ENCODE results near the gene ADAD1. TPM values are rescaled to one million over a fixed set of nuclear protein-coding genes. Genes with fewer than 3 reads are reported as not detected.

ADAD1 gene
- total RNA-seq, 1 experiment from 2014 or later, result not detected

DNA sequence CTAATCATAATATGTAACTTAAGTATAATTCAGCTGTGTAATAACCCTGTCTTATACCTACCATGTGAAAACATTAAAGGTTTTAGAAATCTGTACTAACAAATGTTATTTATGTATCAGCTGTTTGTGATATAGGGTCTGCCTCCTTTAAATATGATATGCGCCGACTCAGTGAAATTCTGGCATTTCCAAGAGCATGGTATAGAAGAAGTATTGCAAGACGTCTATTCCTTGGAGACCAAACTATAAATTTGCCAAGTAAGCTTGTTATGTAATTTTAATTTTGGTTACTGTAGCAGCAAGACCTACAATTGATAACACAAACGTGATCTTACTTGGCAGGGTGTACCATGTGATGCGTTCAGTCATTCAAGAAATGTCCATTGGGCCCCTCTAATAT, 32.3 kb upstream of the ADAD1 start:
- DNase-seq (ENCODE audit: low read depth, low spot score) (no peak), ATAC-seq (no peak)
- Histone ChIP-seq H3K4me2 (ENCODE audit: low read length) (no peak overlapping the region), H2AFZ (ENCODE audit: low read depth, low read length, poor library complexity, severe bottlenecking) (no peak overlapping the region), H3K79me2 (ENCODE audit: insufficient read depth, low read length) (no peaks in the 10 kb centered on the region), H3K27me3 (ENCODE audit: insufficient read depth, low read length) (no peaks in the 10 kb centered on the region), H3K9me3 (ENCODE audit: control insufficient read depth in 1 of 2, insufficient read depth in 1 of 2, low read depth in 1 of 2, low read length in 2 of 2) (no peaks in the 10 kb centered on the region), H3K4me1 (ENCODE audit: control insufficient read depth in 1 of 2, insufficient read depth in 2 of 2, low read length in 2 of 2) (no peaks in the 10 kb centered on the region), H3K4me3 (replicated peaks in 1 of 2; ENCODE audit: low read depth in 1 of 2, low read length in 2 of 2) (no peak overlapping the region), H4K20me1 (ENCODE audit: insufficient read depth) (no peaks in the 10 kb centered on the region), H3K27ac (ENCODE audit: low read depth, low read length) (no peak overlapping the region), H3K9me2 (ENCODE audit: insufficient read depth) (no peaks in the 10 kb centered on the region), H3K36me3 (ENCODE audit: control insufficient read depth in 1 of 2, insufficient read depth in 2 of 2, low read length in 2 of 2) (peaks cover 0 to 2% of the 10 kb centered on the region in 2 experiments; a peak in 2 of 4 replicates), H3K9ac (ENCODE audit: low read length) (no peak overlapping the region)
- BruUV-seq (replicated peaks), result no TSS peak
- intact Hi-C loops (cut with micrococcal nuclease), result no loop called here
- ChIA-PET RAD21 (ENCODE audit: low non-redundant PET in 1 of 2, low total read pairs in 2 of 2, uncharacterized antibody in 2 of 2, unreplicated experiment in 2 of 2) (no interaction called here), CTCF (no interaction called here), POLR2A (no interaction called here)
- TF ChIP-seq CEBPB (IDR thresholded peaks at IDR 0.05; ENCODE audit: low read depth), result no peak
- TF ChIP-seq JUND (IDR thresholded peaks at IDR 0.05), result no peak
- TF ChIP-seq CBX3 (IDR thresholded peaks at IDR 0.05; ENCODE audit: low read depth), result no peak
- TF ChIP-seq, protein P1, sequence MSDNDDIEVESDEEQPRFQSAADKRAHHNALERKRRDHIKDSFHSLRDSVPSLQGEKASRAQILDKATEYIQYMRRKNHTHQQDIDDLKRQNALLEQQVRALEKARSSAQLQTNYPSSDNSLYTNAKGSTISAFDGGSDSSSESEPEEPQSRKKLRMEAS (IDR thresholded peaks at IDR 0.05), result no peak
- TF ChIP-seq, protein P2, sequence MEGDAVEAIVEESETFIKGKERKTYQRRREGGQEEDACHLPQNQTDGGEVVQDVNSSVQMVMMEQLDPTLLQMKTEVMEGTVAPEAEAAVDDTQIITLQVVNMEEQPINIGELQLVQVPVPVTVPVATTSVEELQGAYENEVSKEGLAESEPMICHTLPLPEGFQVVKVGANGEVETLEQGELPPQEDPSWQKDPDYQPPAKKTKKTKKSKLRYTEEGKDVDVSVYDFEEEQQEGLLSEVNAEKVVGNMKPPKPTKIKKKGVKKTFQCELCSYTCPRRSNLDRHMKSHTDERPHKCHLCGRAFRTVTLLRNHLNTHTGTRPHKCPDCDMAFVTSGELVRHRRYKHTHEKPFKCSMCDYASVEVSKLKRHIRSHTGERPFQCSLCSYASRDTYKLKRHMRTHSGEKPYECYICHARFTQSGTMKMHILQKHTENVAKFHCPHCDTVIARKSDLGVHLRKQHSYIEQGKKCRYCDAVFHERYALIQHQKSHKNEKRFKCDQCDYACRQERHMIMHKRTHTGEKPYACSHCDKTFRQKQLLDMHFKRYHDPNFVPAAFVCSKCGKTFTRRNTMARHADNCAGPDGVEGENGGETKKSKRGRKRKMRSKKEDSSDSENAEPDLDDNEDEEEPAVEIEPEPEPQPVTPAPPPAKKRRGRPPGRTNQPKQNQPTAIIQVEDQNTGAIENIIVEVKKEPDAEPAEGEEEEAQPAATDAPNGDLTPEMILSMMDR (IDR thresholded peaks at IDR 0.05 in 2 of 3, conservative IDR thresholded peaks at IDR 0.05 in 1 of 3; ENCODE audit: borderline replicate concordance in 1 of 3, insufficient read depth in 1 of 3, low read depth in 2 of 3, low read length in 2 of 3), result no peak

DNA sequence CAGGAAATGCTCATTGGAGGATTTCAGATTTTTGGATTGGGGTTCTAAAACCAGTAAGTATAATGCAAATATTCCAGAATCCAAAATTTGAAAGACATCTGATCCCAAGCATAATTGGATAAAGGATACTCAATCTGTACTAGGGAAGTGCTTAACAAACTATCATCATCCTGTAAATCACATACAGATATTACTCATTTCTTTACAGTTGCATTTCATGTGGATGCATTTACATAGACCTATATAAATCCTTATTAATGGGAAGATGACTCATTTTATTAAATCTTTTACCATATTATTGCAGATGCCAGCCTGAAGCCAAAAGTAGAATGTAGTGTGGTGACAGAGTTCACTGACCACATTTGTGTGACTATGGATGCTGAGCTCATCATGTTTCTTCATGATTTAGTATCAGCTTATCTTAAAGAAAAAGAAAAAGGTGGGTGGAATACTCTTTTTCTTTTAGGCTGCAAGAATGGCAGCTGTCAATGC, 22.4 kb upstream of the ADAD1 start:
- Histone ChIP-seq H3K9me2 (ENCODE audit: insufficient read depth) (no peaks in the 10 kb centered on the region), H3K27ac (ENCODE audit: low read depth, low read length) (no peak overlapping the region), H3K4me1 (ENCODE audit: control insufficient read depth in 1 of 2, insufficient read depth in 2 of 2, low read length in 2 of 2) (no peaks in the 10 kb centered on the region), H2AFZ (ENCODE audit: low read depth, low read length, poor library complexity, severe bottlenecking) (no peak overlapping the region), H3K79me2 (ENCODE audit: insufficient read depth, low read length) (no peaks in the 10 kb centered on the region), H4K20me1 (ENCODE audit: insufficient read depth) (no peaks in the 10 kb centered on the region), H3K4me2 (ENCODE audit: low read length) (no peak overlapping the region), H3K27me3 (ENCODE audit: insufficient read depth, low read length) (no peaks in the 10 kb centered on the region), H3K36me3 (ENCODE audit: control insufficient read depth in 1 of 2, insufficient read depth in 2 of 2, low read length in 2 of 2) (no peaks in the 10 kb centered on the region), H3K4me3 (replicated peaks in 1 of 2; ENCODE audit: low read depth in 1 of 2, low read length in 2 of 2) (no peak overlapping the region), H3K9ac (ENCODE audit: low read length) (no peak overlapping the region), H3K9me3 (ENCODE audit: control insufficient read depth in 1 of 2, insufficient read depth in 1 of 2, low read depth in 1 of 2, low read length in 2 of 2) (no peaks in the 10 kb centered on the region)
- intact Hi-C loops (cut with micrococcal nuclease), result no loop called here
- ChIA-PET POLR2A (no interaction called here), RAD21 (ENCODE audit: low non-redundant PET in 1 of 2, low total read pairs in 2 of 2, uncharacterized antibody in 2 of 2, unreplicated experiment in 2 of 2) (no interaction called here), CTCF (no interaction called here)
- ATAC-seq (no peak), DNase-seq (ENCODE audit: low read depth, low spot score) (no peak)
- no TSS peak for BruUV-seq (replicated peaks)
- TF ChIP-seq ELF1 (IDR thresholded peaks at IDR 0.05; ENCODE audit: borderline replicate concordance, low read depth), result no peak
- TF ChIP-seq POLR2AphosphoS5 (IDR thresholded peaks at IDR 0.05; ENCODE audit: low read depth, low read length), result no peak
- no peak for TF ChIP-seq EGR1 (IDR thresholded peaks at IDR 0.05; ENCODE audit: low read depth)
- TF ChIP-seq, protein P3, sequence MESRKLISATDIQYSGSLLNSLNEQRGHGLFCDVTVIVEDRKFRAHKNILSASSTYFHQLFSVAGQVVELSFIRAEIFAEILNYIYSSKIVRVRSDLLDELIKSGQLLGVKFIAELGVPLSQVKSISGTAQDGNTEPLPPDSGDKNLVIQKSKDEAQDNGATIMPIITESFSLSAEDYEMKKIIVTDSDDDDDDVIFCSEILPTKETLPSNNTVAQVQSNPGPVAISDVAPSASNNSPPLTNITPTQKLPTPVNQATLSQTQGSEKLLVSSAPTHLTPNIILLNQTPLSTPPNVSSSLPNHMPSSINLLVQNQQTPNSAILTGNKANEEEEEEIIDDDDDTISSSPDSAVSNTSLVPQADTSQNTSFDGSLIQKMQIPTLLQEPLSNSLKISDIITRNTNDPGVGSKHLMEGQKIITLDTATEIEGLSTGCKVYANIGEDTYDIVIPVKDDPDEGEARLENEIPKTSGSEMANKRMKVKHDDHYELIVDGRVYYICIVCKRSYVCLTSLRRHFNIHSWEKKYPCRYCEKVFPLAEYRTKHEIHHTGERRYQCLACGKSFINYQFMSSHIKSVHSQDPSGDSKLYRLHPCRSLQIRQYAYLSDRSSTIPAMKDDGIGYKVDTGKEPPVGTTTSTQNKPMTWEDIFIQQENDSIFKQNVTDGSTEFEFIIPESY (IDR thresholded peaks at IDR 0.05; ENCODE audit: extremely low read depth, insufficient replicate concordance, low read length), result no peak
- TF ChIP-seq ZNF274 (IDR thresholded peaks at IDR 0.05; ENCODE audit: low read depth, low read length), result no peak
- TF ChIP-seq, protein P1 (IDR thresholded peaks at IDR 0.05), result no peak
- TF ChIP-seq JUND (IDR thresholded peaks at IDR 0.05), result no peak
- no peak for TF ChIP-seq ZFX (IDR thresholded peaks at IDR 0.05)
- no peak for TF ChIP-seq CBX3 (IDR thresholded peaks at IDR 0.05; ENCODE audit: low read depth)
- no peak for TF ChIP-seq EZH2 (IDR thresholded peaks at IDR 0.05)
- no peak for TF ChIP-seq SRF (IDR thresholded peaks at IDR 0.05; ENCODE audit: low read depth)

Measured in HCT116 (cell line).